Neural progenitor cell (in vitro differentiated cells): ENCODE measurements around the gene TMEM169.

Experiments
- CTCF ChIP-seq: fragments of 200-600 bp; sonication (generic); IDR thresholded peaks from 2 replicates; pipeline ENCODE4 v1.5.1; 2017; ENCODE audit warnings: antibody characterized with exemption, mild to moderate bottlenecking
- EZH2phosphoT487 ChIP-seq: fragments of 200-600 bp; sonication (generic); IDR thresholded peaks from 2 replicates; pipeline ENCODE4 v1.6.1; 2017; ENCODE audit warnings: antibody characterized with exemption

- TF ChIP-seq CTCF (no peak), EZH2phosphoT487 (no peak)
Observed at GRCh38 chr2:216082117-216082711, 495 bp downstream of the TMEM169 start.
